GM18951 (cell line): Measurements from ENCODE around the gene PRR19.
"Not testable (repeated sequence)": the region's sequence is repeated elsewhere in the genome, so short reads cannot be mapped to it uniquely, and the experiment has no call there.

ENCODE experiments used
- POLR2A ChIP-seq: IDR thresholded peaks from 4 replicates; pipeline ENCODE4 v1.6.1; 2011; ENCODE audit warnings: mild to moderate bottlenecking; ENCODE audit not compliant: insufficient read length, insufficient read depth; ENCODE audit errors: extremely low read depth
- in situ Hi-C: fragments of 300-500 bp; cut with MboI; formaldehyde crosslinking; loops from one replicate; pipeline ENCODE4 v1.12.0; 2022; ENCODE audit warnings: low sequenced_read_pairs, mixed read lengths, inconsistent platforms; ENCODE audit not compliant: unreplicated experiment

The PRR19 gene

GRCh38 chr19:42301646-42302203 is at the start of gene PRR19:
PRR19 (plus strand) TSS chr19:42302132; CDS start chr19:42309585, 7,453 bp downstream.
- in situ Hi-C loops, result no loop called here
- TF ChIP-seq POLR2A, result no peak

GRCh38 chr19:42252365-42253244 is 49.3 kb upstream of the PRR19 start:
- in situ Hi-C loops, result no loop called here
- TF ChIP-seq POLR2A, result no peak

- in situ Hi-C loops, result no loop called here
- TF ChIP-seq POLR2A, result peak; percentile 58
Measured at GRCh38 chr19:42253245-42254088, 48.5 kb upstream of the PRR19 start.

- TF ChIP-seq POLR2A, result no peak
- in situ Hi-C loops, result no loop called here
Measured at GRCh38 chr19:42254089-42254849, 47.7 kb upstream of the PRR19 start.

- in situ Hi-C loops, result no loop called here
- peak; percentile 82 for TF ChIP-seq POLR2A
Measured at GRCh38 chr19:42254850-42255765, 46.8 kb upstream of the PRR19 start, which contains the start of gene ERF. ERF (minus strand) TSS chr19:42255128; CDS start chr19:42254999, 129 bp downstream.

GRCh38 chr19:42255766-42256745 is 45.9 kb upstream of the PRR19 start:
- no peak for TF ChIP-seq POLR2A
- in situ Hi-C loops, result no loop called here

- in situ Hi-C loops, result not testable (repeated sequence)
Measured at GRCh38 chr19:42257842-42258241, 44.1 kb upstream of the PRR19 start.

GRCh38 chr19:42261763-42262162 is 40.2 kb upstream of the PRR19 start:
- no peak for TF ChIP-seq POLR2A
- in situ Hi-C loops, result no loop called here

GRCh38 chr19:42266105-42266504 is 35.8 kb upstream of the PRR19 start:
- in situ Hi-C loops, result not testable (repeated sequence)

GRCh38 chr19:42266928-42267603 is 34.9 kb upstream of the PRR19 start:
- in situ Hi-C loops, result not testable (repeated sequence)
